Lower lobe of right lung (tissue), 2 donors: ENCODE results near the gene OR2B3. TPM values are rescaled to one million over a fixed set of nuclear protein-coding genes. Genes with fewer than 3 reads are reported as not detected.

ENCODE experiments used
- ATAC-seq, 2 donors: fragments of 200-7000 bp; cut with Tn5 transposase; one replicate each; pipeline ENCODE4 v1.9.1; 2020 to 2022; ENCODE audit warnings: mild to moderate bottlenecking in 2 of 2, moderate library complexity in 2 of 2
- DNase-seq: peaks from one replicate; pipeline ENCODE4 v3.0.0-alpha.2; 2020
- H3K27ac ChIP-seq: fragments of 200-600 bp; one replicate; pipeline ENCODE4 v1.8.0; 2022
- H3K27me3 ChIP-seq: fragments of 200-600 bp; one replicate; pipeline ENCODE4 v1.8.0; 2022; ENCODE audit warnings: low read depth
- H3K36me3 ChIP-seq: fragments of 200-600 bp; one replicate; pipeline ENCODE4 v1.8.0; 2022; ENCODE audit warnings: mild to moderate bottlenecking
- H3K4me1 ChIP-seq: fragments of 200-600 bp; one replicate; pipeline ENCODE4 v1.8.0; 2022
- H3K4me3 ChIP-seq: fragments of 200-600 bp; one replicate; pipeline ENCODE4 v1.8.0; 2022; ENCODE audit warnings: mild to moderate bottlenecking
- H3K9me3 ChIP-seq: fragments of 200-600 bp; one replicate; pipeline ENCODE4 v1.8.0; 2022
- intact Hi-C: fragments of 100-400 bp; cut with DNase I; formaldehyde crosslinking; loops from one replicate; pipeline ENCODE4 v1.11.0; 2022
- total RNA-seq: library from RNA; stranded (reverse); fragmentation: NEBNext Ultra II Directional; extraction: Animal tissue kit (Norgen Biotek cat#: 25700); gene quantifications from one replicate; pipeline ENCODE4 v1.2.1, GENCODE V29; 2021
- TF ChIP-seq, protein P1 (sequence below): fragments of 200-600 bp; IDR thresholded peaks from one replicate; pipeline ENCODE4 v1.8.0; 2022; ENCODE audit warnings: antibody characterized with exemption, mild to moderate bottlenecking
- donor health status: DM: no; HTN: yes; CAD: no; lungs with severe emphysema.

The OR2B3 gene
- total RNA-seq, 1 donor from 2014 or later, result not detected

DNA sequence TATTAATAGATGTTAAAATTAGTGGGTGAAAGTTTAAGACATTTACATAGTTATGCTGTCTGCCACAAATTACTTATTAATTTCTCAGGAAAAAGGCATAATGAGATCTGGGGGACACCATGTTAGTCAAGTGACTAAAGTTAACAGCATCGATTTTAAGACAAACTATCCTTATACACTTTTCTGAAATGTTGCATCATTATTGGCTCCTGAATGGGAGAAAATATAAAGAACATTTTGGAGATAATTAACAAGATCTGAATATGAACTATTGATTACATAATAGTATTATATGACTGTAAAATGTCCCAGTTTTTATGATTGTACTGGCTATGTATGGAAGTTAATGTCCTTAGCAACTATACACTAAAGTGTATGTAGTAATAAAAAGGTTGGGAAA lies 7.9 kb downstream of the OR2B3 start:
- Histone ChIP-seq H3K36me3 (no peaks in the 10 kb centered on the region), H3K27ac (no peak overlapping the region), H3K4me1 (no peaks in the 10 kb centered on the region), H3K4me3 (no peak overlapping the region), H3K27me3 (no peaks in the 10 kb centered on the region), H3K9me3 (no peaks in the 10 kb centered on the region)
- DNase-seq (no peak), ATAC-seq (no peak)
- intact Hi-C loops, result no loop called here
- TF ChIP-seq, protein P1, sequence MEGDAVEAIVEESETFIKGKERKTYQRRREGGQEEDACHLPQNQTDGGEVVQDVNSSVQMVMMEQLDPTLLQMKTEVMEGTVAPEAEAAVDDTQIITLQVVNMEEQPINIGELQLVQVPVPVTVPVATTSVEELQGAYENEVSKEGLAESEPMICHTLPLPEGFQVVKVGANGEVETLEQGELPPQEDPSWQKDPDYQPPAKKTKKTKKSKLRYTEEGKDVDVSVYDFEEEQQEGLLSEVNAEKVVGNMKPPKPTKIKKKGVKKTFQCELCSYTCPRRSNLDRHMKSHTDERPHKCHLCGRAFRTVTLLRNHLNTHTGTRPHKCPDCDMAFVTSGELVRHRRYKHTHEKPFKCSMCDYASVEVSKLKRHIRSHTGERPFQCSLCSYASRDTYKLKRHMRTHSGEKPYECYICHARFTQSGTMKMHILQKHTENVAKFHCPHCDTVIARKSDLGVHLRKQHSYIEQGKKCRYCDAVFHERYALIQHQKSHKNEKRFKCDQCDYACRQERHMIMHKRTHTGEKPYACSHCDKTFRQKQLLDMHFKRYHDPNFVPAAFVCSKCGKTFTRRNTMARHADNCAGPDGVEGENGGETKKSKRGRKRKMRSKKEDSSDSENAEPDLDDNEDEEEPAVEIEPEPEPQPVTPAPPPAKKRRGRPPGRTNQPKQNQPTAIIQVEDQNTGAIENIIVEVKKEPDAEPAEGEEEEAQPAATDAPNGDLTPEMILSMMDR, result no peak

DNA sequence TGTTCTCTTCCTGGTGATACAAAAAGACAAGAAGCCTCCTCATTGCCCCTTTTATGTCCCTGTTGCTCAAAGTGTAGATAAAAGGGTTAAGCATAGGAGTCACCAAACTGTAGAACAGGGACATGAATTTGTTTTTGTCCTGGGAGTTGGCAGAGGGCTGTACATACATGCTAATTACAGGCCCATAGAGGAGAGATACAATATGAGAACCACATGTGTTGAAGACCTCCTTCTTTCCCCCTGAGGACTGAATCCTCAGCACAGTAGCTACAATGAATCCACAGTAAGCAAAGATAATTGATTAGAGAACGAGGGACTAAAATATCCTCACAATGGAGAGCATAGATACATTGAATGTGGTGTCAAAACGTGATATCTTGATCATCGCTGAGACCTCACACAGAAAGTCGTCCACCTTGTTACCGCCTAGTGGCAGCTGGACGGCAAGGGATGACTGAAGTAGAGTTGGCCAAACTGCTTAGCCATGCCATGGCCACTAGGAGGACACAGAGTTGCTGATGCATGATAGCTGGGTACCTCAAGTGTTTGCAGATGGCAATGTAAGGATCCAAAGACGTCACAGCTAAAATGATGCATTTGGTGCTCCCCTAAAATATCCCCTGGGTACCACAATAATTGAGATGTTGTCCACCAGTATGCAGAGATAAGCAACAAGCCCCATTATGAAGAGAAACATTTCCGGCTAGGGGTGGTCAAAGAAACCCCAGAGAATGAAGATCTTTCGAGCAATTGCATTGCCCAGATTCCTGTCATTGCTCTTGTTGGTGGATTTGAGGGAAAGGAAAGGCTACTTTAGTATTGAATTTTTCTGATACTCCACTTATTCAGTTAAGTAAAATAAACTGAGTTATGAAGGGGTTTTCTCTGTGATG lies 15.0 kb downstream of the OR2B3 start:
- TF ChIP-seq, protein P1, result peak; percentile 45

DNA sequence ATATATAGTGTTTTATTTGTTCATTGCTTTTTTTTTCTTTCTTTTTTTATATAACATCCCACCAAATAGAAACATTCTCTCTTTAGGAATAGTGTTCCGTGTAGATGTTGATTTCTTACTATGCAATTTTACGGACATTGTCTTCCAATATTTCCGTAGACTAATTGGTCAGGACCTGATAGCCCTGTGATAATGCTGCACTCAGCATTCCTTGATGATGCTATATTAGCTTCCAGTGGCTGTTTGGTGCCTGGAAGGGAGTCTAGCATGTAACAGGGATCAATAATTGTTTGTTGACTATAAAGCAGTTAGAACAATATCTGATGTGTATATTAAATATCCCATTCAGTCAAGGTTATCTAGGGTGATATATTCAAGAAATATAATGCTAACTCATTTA lies 35.4 kb downstream of the OR2B3 start:
- Histone ChIP-seq H3K9me3 (peaks cover 7% of the 10 kb centered on the region), H3K4me1 (no peaks in the 10 kb centered on the region), H3K27ac (no peak overlapping the region), H3K27me3 (no peaks in the 10 kb centered on the region), H3K36me3 (no peaks in the 10 kb centered on the region), H3K4me3 (no peak overlapping the region)
- no peak for DNase-seq
- TF ChIP-seq, protein P1, result no peak
- intact Hi-C loops, result no loop called here
- no peak for ATAC-seq

More for the DNA sequence above, 15.0 kb downstream of the OR2B3 start:
- Histone ChIP-seq H3K4me3 (no peak overlapping the region), H3K27me3 (no peaks in the 10 kb centered on the region), H3K36me3 (no peaks in the 10 kb centered on the region), H3K4me1 (no peaks in the 10 kb centered on the region), H3K9me3 (no peaks in the 10 kb centered on the region), H3K27ac (no peak overlapping the region)
- DNase-seq (no peak), ATAC-seq (peak in 1 of 2 donors; percentile 45)
- intact Hi-C loops, result no loop called here

DNA sequence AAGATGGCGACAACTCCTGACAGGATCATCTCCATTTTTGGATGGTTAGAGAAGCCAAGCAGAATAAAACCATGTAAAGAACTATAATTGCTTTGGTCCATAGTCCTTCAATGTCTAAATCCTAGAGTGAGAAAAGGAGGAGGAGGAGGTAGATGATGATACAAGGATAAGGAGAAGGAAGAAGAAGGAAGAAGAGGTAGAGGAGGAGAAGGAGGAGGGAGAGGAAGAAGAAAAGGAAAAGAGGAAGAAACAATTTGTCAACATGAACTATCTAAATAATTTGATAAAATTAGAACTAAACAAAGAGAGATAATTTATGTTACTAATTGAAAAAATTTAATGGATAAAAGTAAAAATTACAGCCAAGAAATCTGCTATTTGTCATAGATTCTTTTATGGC lies 42.0 kb downstream of the OR2B3 start, which contains the start of gene OR2W1:
TSS of gene OR2W1 (minus strand) at position 101 of the 400 bp plus-strand sequence. CDS start at position 101, 0 bp downstream.
- ATAC-seq, result no peak
- intact Hi-C loops, result no loop called here
- TF ChIP-seq, protein P1, result no peak

More for the DNA sequence above, 42.0 kb downstream of the OR2B3 start, which contains the start of gene OR2W1:
- no peaks in the 10 kb centered on the region for H3K27me3 ChIP-seq
- no peaks in the 10 kb centered on the region for H3K9me3 ChIP-seq
- H3K4me3 ChIP-seq, result no peak within 1 kb of the TSS
- DNase-seq, result no peak
- H3K36me3 ChIP-seq, result no peaks in the 10 kb centered on the region
- H3K4me1 ChIP-seq, result no peaks in the 10 kb centered on the region
- H3K27ac ChIP-seq, result no peak within 1 kb of the TSS

Other genes with a start within 250 kb of the OR2B3 start
- gene TRIM27, start 163.3 kb downstream of the OR2B3 start, total RNA-seq, result 46.6 TPM
- 1.6 TPM for gene ZNF311, start 82.0 kb downstream of the OR2B3 start, total RNA-seq
- not detected for gene OR2W1, start 42.1 kb downstream of the OR2B3 start, total RNA-seq
- not detected for gene OR2J1, start 12.2 kb upstream of the OR2B3 start, total RNA-seq
- gene OR2J3, start 20.7 kb upstream of the OR2B3 start, total RNA-seq, result not detected
- not detected for gene OR2J2, start 83.6 kb upstream of the OR2B3 start, total RNA-seq
- gene OR14J1, start 214.4 kb upstream of the OR2B3 start, total RNA-seq, result not detected